Astrocyte of the spinal cord (primary cell): ENCODE data around the gene MRPL36.

Experiments
- DNase-seq: peaks from one replicate; pipeline ENCODE4 v3.0.0; 2011; ENCODE audit warnings: low read depth, low spot score
- H3K4me3 ChIP-seq: 2 replicates; pipeline ENCODE4 v1.5.1; 2011; ENCODE audit warnings: low read depth, mild to moderate bottlenecking, low read length, moderate library complexity
- CTCF ChIP-seq: IDR thresholded peaks from 2 replicates; pipeline ENCODE4 v1.5.1; 2012; ENCODE audit warnings: low read depth, mild to moderate bottlenecking, low read length, inconsistent platforms
- in situ Hi-C: cut with HindIII; loops from 2 replicates; pipeline ENCODE4 v1.10.0; 2017; ENCODE audit warnings: low sequenced_read_pairs

Gene MRPL36

GRCh38 chr5:1749346-1750124 lies 50.1 kb downstream of the MRPL36 start:
- TF ChIP-seq CTCF = no peak
- in situ Hi-C loops = no loop called here
- DNase-seq = no peak
- H3K4me3 ChIP-seq = no peak overlapping the region

- no peak for DNase-seq
- in situ Hi-C loops = no loop called here
- no peak overlapping the region for H3K4me3 ChIP-seq
- no peak for TF ChIP-seq CTCF
Measured at GRCh38 chr5:1748845-1749244, 50.8 kb downstream of the MRPL36 start.
